ENCODE results near the gene PRMT7.

DNA sequence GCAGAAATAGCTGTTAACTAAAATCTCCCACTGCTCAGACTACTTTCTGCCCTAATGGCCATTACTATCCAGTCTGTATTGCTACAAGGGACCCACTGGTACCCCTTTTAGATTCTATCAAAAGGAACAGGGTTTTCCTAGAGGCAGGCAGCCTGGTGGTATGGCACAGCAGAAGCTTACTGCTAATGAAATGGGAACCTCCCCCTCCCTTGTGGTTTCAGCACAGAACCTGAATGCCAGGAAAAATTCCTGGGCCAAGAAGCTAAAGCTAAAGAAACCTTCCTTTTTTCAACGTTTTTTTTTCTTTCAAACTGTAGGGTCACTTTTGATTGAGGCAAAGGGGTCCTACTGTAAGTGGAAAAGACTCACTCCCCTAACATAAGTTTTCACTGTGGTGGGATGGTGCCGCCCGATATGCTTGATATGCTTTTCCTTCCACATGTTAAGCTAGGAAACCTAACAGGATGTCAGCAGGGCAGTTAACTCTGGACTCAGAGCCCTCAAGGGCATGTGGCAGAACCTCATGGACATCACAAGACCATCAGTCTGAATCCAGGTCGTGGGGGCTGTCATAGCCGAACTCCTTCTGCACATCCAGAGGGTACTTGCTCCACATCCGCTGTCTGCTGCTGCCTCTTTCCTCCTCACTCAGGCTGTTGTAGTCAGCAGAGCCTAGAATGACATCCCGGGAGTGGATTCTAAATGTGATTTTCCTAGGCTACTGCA is 9.9 kb upstream of the PRMT7 start:
- no peak for TF ChIP-seq CTCF (optimal IDR thresholded peaks at IDR 0.05 in 1 of 3, IDR thresholded peaks at IDR 0.05 in 1 of 3, conservative IDR thresholded peaks at IDR 0.05 in 1 of 3; ENCODE audit: extremely low read depth in 1 of 3, insufficient read depth in 2 of 3, low read length in 3 of 3)
- TF ChIP-seq EZH2 (IDR thresholded peaks at IDR 0.05; ENCODE audit: low read length), result no peak

Measured in keratinocyte (primary cell).